DMS79 (cell line): ENCODE measurements around the gene LAMP1.
A peak's percentile ranks its signal among the peaks of the same experiment; 100 is the strongest.
"Not testable (repeated sequence)": the region's sequence is repeated elsewhere in the genome, so short reads cannot be mapped to it uniquely, and the experiment has no call there.

Source experiments
- DNase-seq: peaks from one replicate; lab custom pipeline; 2025; lab: John Stamatoyannopoulos, UW

The LAMP1 gene, protein sequence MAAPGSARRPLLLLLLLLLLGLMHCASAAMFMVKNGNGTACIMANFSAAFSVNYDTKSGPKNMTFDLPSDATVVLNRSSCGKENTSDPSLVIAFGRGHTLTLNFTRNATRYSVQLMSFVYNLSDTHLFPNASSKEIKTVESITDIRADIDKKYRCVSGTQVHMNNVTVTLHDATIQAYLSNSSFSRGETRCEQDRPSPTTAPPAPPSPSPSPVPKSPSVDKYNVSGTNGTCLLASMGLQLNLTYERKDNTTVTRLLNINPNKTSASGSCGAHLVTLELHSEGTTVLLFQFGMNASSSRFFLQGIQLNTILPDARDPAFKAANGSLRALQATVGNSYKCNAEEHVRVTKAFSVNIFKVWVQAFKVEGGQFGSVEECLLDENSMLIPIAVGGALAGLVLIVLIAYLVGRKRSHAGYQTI

DNA sequence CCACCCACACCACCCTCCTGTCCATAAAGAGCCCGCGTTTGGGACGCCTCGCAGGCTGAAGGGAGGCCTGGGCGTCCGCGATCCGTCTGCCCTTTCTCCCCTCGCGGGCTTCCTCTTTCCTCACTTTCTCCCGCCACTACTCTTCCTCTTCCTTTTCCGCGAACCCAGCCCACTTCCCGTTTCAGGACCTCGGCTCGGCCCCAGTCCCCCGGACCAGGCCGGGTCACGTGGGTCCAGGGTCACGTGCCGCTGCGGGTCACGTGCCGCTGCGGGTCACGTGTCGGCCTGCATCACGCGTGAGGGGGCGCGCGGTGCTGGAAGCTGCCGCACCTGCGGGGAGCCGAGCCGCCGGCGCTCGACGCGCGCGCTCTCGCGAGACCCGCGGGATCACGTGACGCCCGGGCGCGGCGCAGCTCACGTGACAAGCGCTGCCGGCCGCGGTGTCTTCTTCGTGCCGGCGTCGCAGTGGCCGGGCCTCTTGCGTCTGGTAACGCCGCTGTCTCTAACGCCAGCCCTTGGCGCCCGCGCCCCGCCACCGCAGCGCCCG lies at the start of gene LAMP1:
LAMP1 (plus strand) TSS at position 417 of the 547 bp plus-strand sequence. CDS start 196 bp downstream, outside the sequence.
- peak; percentile 97 for DNase-seq

DNA sequence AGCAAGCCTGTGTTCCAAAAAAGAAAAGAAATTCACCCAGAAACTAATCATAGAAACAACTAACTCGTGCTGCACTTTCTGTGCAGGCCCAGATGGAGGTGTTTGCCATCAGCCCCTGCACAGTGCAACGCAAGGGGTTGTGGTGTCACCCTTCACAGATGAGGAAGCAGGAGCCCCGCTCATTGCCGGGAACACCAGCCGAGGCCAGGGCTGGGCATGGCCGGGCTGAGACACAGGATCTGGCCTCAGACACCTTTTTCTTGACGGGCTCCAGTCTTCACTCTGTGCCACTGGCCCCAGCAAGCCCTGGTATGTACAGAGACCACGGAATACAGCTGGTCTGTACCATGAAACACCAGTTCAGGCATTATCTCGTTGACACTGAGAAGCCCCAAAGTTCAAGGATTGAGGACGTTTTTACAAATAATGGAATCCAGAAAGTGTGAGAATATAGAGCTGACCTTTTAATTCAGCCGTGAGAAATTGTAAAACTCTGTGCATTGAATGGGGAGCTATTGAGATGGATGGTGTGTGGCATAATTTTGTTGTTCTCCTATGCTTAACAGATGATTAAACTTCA lies 44.4 kb upstream of the LAMP1 start:
- no peak for DNase-seq

DNA sequence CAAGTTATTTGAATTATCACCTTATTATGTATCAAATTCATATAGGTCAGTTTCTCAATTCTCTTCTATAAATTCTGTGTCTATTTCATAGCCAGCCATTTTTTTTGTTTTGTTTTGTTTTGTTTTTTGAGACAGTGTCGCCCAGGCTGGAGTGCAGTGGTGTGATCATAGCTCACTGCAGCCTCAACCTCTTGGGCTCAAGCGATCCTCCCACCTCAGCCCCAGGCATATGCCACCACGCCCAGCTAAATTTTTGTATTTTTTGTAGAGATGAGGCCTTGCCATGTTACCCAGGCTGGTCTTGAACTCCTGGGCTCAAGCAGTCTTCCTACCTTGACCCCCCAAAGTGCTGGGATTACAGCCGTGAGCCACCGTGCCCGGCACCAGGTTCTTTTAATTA lies 39.1 kb upstream of the LAMP1 start:
- not testable (repeated sequence) for DNase-seq

DNA sequence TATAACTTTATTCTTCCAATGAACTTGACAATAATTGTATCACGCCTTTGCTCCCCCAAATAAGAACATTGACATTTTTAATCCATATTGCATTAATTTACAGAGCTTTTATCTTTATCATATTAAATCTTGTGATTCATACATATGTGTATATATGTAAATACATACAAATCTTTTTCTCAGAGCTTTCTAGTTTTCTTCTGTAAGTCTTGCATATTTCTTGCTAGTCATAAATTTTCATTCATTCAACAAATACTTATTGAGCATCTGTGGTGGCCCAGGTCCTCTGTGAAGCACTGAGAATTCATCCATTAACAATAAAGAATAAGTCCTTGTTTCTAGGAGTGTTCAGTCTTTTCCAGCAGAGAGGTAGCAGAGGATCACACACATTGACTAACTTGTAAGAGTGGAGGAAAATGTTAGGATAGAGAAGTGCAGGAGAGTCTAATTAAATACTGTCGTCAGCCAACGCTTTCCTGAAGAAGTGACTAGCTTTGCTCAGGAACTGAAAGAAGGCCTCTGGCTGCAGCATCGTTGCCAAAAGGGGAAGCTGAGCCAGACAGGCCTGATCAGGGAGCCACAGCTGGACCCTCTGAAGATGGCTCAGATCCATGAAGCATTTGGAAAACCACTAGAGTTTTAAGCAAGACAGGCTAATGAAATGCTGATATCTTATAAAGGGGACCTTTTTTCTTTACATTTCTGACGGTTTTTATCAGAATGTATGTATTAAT lies 38.6 kb upstream of the LAMP1 start:
- DNase-seq, result no peak

GRCh38 chr13:113260996-113261395 lies 36.0 kb upstream of the LAMP1 start:
- no peak for DNase-seq

DNA sequence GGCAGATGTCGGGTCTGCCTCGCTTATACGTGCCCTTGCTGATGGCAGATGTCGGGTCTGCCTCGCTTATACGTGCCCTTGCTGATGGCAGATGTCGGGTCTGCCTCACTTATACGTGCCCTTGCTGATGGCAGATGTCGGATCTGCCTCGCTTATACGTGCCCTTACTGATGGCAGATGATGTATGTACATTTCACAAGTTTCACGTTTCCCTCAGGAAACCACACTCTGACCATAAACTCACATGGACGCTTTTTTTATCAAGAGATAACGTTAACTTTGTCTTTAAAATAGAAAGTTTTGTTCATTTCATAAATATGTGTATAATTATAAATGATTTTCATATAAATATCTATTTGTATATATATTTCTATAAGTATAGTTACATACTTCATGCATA lies 34.0 kb upstream of the LAMP1 start:
- DNase-seq, result not testable (repeated sequence)

DNA sequence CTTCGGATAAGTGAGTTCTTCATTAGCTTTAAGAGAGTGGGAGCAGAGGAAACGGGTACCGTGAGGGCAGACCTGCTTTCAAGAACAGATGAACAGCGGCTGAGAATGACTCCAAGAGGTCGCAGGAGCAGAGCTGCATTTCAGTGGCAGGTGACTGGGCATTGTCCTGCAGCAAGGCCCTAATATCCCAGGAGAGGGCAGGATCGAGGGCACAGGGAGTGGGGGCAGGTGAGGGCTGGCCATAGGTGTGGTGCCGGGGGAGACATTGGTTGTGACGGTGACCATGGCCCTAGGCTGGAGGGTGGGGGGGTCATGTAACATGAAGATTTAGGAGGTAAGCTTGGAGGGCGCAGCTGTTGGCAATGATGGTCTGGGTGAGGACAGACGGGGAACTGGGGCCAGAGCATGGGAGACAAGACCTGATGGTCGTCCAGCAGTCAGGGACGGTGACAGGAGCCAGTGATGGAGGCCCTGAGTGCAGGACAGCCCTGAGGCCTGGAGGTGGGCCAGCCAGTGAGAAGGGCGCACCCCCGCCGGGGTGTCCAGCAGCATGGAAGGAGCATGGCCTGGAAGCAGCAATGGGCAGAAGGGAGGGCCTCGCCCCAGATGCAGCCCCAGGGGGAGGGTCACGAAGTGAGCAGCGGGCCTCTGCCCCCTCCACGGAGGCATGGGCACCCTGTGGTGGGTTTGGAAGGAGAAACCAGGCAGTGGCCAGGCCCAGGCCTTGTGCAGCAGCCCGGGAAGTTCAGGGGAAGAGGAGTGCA lies 29.2 kb upstream of the LAMP1 start:
- DNase-seq, result no peak

- no peak for DNase-seq
These were observed 25.0 kb upstream of the LAMP1 start for GRCh38 chr13:113272031-113272430.

- no peak for DNase-seq
These were observed 24.3 kb upstream of the LAMP1 start for GRCh38 chr13:113272701-113273181.

DNA sequence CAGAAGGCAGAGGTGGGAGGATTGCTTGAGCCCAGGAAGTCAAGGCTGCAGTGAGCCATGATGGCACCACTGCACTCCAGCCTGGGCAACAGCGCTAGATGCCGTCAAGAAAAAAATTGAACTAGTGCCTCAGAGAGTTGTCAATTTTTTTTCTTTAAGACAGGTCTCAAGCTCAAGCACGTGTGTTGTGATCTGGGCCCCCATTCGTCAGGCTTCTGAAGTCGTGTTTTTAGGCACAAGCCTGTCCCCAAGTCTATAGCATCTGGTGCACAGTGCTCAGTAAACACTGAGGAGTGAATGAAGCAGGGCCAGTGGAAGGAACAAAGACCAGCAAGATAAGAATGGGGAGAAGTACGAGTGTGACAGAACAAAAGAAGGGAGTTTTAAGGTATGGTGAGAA lies 23.7 kb upstream of the LAMP1 start:
- no peak for DNase-seq

DNA sequence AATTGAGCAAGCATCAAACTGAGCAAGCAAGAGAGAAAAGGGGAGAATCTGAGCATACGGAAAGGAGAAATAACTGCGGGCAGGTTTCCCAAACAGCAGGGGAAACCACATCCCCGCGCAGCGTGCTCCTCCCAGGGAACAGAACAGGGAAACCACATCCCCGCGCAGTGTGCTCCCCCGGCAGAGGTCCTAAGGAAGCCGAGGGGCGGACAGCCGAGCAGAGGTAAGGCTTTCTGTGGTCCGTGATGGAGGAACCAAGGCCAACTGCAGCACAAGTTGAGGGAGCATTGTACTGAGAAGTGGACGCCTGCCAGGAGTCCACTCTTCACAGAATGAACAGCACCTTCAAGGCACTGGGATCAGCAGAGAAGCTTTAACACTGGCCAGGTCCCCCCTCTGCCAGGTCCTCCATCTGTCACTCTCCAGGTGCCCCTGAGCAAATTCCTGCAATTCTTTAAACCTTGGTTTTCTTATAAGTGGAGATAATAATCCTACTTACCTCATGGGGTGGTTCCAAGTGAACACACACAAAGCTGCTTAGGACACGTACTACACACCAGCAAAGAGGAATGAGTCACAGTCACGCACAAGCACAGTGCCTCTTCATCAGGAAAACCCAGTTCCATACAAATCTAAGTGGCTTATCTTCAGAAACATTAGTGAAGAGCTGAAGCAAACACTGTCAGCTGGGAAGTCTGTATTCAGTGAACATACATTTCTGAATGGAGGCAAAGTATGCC lies 23.0 kb upstream of the LAMP1 start:
- no peak for DNase-seq

DNA sequence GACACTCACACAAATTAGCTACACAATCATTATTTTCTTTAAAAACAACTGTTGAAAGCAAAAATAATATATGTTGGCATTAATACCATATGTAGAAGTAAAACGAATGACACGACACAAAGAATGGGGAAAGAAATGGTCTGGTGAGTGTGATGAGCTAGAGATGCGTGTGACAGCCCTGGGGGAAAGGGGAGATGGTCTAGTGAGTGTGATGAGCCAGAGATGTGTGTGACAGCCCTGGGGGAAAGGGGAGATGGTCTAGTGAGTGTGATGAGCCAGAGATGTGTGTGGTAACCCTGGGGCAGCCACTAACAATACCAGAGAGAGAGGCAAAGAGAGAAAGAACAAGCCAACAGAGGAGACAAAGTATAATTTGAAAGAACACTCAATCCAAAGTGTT lies 22.3 kb upstream of the LAMP1 start:
- DNase-seq, result no peak

DNA sequence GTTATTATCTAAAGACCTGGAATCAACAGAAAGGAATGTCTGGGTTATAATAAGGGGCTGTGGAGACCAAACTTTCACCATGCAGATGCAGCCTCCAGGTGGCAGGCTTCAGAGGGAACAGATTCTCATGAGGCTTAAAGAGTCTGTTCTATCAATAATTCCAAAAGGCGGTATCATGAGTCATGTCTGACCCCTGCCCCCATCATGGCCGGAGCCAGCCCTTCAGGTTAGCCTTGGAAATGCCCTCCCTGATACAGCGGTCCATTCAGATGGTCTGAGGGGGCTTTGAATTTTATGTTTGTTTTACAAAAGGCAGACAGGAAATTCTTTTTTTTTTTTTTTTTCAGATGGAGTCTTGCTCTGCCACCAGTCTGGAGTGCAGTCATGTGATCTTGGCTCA lies 21.7 kb upstream of the LAMP1 start:
- no peak for DNase-seq

GRCh38 chr13:113280126-113280525 lies 16.9 kb upstream of the LAMP1 start:
- no peak for DNase-seq

DNA sequence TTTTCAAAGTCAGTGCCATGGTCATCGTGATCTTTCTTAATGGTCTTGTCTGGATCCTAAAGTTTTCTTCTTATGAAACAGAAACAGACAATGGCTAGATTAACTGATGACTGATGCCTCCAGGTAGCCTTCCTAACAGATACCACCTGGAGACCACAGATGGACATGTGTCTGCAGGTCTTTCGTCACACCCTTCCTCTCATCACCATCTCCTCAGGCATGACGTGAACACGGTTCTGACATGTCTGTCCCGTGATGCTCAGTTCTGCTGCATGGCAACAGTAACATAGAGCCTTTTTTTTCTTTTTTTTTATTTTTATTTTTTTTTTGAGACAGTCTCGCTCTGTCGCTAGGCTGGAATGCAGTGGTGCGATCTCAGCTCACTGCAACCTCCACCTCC lies 13.1 kb upstream of the LAMP1 start:
- no peak for DNase-seq

- DNase-seq, result no peak
These were observed 8.2 kb upstream of the LAMP1 start for GRCh38 chr13:113288880-113289279.

GRCh38 chr13:113291129-113291528 lies 5.9 kb upstream of the LAMP1 start:
- no peak for DNase-seq

DNA sequence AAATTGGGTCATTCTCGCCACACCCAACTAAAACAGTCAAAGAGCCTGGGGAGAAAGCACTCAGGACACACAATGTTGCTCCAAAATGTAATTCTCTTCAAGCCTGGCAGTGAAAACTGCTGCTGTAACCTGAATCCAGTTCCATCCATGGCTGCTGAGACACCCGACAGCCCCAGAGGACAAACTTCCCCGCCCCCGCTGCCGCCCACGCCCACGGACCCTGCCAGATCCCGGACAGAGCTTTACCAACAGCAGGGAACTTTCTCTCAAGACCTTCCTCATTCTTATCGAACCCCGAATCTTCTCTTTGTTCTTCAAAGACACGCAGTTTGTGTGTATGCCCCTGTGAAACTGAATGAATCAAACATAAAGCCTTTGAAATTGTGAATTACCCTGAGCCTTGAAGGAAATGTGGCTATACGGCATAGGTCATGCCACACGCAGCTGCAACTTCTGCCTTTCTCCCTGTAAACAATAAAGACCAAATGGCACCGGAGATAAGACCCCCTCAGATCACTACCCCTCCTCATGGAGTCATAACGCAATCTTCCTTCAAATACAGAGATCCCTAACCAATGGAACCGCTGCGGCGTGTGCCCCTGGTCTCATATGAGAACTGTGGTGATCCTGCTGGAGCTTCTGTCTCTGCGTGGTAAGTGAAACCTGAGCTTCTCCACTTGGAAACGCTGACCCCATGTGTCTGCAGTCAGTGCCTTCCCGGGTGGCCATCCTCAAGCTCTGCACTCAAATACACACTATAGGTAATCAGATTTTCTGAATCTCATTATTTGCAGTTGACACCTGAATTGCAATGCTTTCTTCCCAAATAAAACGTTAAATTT lies 4.8 kb upstream of the LAMP1 start:
- peak; percentile 24 for DNase-seq

DNA sequence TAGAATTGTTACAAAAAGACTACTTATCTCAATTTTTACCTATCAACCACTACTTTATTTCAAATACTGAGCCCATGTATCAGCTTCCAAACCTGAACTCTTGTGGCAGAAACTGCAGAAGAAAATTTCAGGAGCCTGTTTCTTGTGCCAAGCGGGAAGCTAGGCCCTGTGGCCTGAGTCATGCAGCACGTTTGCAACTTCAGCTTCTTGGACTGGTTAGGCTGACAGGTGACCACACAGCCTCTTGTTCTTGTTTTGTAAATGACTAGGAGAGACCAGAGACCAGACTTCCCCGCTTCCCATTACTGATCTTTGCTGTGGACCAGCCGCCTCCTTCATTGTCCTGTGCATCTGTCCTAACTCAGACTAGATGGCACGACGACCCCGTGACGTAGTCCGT lies 3.4 kb upstream of the LAMP1 start:
- no peak for DNase-seq

DNA sequence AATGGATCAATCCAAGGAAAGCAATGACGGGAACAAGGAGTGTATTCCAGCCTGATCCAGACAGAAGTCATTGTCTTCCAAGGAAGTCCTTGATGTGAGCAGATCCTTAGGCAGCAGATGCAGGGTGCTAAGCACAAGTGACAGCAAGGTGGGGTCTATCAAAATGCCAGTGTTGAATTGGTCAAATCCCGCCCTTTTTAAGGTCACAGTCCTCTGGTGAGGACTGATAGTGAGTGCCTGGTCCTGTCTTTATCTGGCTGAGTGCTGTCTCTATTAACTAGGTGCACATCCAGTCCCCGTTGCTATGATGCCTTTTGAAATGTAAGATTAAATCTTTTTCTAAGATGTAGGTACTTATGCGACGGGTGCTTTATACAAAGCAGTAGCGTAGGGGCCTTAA lies 1.3 kb upstream of the LAMP1 start:
- DNase-seq, result no peak
